AG08395 (cell line): Measurements from ENCODE around the gene SLC16A12.
A peak's percentile ranks its signal among the peaks of the same experiment; 100 is the strongest.

ENCODE experiments used
- DNase-seq: peaks from one replicate; pipeline ENCODE4 v3.0.0; 2012; ENCODE audit warnings: mixed read lengths, low spot score

The SLC16A12 gene

GRCh38 chr10:89535171-89536012 lies at the start of gene SLC16A12:
Gene SLC16A12, minus strand, starts transcription at chr10:89535594. Its CDS starts 73,016 bp downstream, at chr10:89462578.
- no peak for DNase-seq

- DNase-seq, result no peak
Measured at GRCh38 chr10:89582022-89582421, 46.6 kb upstream of the SLC16A12 start.

- DNase-seq, result no peak
Measured at GRCh38 chr10:89580243-89580642, 44.8 kb upstream of the SLC16A12 start.

- no peak for DNase-seq
Measured at GRCh38 chr10:89576696-89577095, 41.3 kb upstream of the SLC16A12 start.

- no peak for DNase-seq
Measured at GRCh38 chr10:89576022-89576421, 40.6 kb upstream of the SLC16A12 start.

GRCh38 chr10:89575031-89575430 lies 39.6 kb upstream of the SLC16A12 start:
- DNase-seq, result no peak

- no peak for DNase-seq
Measured at GRCh38 chr10:89574368-89574767, 39.0 kb upstream of the SLC16A12 start.

- DNase-seq, result no peak
Measured at GRCh38 chr10:89567576-89568245, 32.3 kb upstream of the SLC16A12 start.

- DNase-seq, result no peak
Measured at GRCh38 chr10:89566992-89567391, 31.6 kb upstream of the SLC16A12 start.

GRCh38 chr10:89566095-89566950 lies 30.9 kb upstream of the SLC16A12 start:
- no peak for DNase-seq

- DNase-seq, result no peak
Measured at GRCh38 chr10:89565180-89565579, 29.8 kb upstream of the SLC16A12 start.

GRCh38 chr10:89563861-89564478 lies 28.6 kb upstream of the SLC16A12 start:
- peak; percentile 53 for DNase-seq

GRCh38 chr10:89563311-89563710 lies 27.9 kb upstream of the SLC16A12 start:
- no peak for DNase-seq

GRCh38 chr10:89556600-89556999 lies 21.2 kb upstream of the SLC16A12 start:
- DNase-seq, result no peak

GRCh38 chr10:89555688-89556445 lies 20.5 kb upstream of the SLC16A12 start:
- no peak for DNase-seq

- no peak for DNase-seq
Measured at GRCh38 chr10:89554433-89554832, 19.0 kb upstream of the SLC16A12 start.

- DNase-seq, result peak; percentile 84
Measured at GRCh38 chr10:89553064-89553734, 17.8 kb upstream of the SLC16A12 start.

- no peak for DNase-seq
Measured at GRCh38 chr10:89552213-89552612, 16.8 kb upstream of the SLC16A12 start.

GRCh38 chr10:89550509-89550908 lies 15.1 kb upstream of the SLC16A12 start:
- no peak for DNase-seq

- no peak for DNase-seq
Measured at GRCh38 chr10:89549510-89549909, 14.1 kb upstream of the SLC16A12 start.

- no peak for DNase-seq
Measured at GRCh38 chr10:89548673-89549072, 13.3 kb upstream of the SLC16A12 start.
